GM18526 (cell line): ENCODE results near the gene PLEKHA3.

Experiments
- POLR2A ChIP-seq: IDR thresholded peaks from 3 replicates; pipeline ENCODE4 v1.6.1; 2011; ENCODE audit not compliant: insufficient read length; ENCODE audit errors: extremely low read depth

PLEKHA3 gene

DNA sequence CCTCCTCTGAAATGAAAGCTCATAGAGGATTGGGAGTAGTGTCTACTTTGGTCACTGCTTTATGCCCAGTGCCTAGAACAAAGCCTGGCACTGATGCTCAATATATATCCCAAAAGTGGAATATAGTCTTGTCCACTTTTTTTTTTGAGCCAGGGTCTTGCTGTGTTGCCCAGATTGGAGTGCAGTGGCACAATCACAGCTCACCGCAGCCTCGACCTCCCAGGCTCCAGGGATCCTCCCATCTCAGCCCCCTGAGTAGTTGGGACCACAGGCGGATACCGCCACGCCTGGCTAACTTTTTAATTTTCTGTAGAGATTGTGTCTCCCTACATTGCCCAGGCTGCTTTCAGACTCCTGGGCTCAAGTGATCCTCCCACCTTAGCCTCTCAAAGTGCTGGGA, 5.7 kb upstream of the PLEKHA3 start:
- no peak for TF ChIP-seq POLR2A

DNA sequence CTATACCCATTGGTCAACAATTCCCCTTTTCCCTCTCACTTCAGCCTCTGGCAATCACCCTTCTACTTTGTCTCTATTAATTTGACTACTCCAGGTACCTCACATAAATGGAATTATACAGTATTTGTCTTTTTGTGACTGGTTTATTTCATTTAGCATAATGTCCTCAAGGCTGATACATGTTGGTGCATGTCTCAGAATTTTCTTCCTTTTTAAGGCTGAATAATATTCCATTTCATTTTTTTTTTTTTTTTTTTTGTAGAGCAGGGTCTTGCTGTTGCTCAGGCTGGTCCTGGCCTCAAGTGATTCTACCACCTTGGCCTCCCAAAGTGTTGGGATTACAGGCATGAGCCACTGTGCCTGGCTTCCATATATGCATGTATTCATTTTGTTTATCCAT, 3.8 kb upstream of the PLEKHA3 start:
- no peak for TF ChIP-seq POLR2A

DNA sequence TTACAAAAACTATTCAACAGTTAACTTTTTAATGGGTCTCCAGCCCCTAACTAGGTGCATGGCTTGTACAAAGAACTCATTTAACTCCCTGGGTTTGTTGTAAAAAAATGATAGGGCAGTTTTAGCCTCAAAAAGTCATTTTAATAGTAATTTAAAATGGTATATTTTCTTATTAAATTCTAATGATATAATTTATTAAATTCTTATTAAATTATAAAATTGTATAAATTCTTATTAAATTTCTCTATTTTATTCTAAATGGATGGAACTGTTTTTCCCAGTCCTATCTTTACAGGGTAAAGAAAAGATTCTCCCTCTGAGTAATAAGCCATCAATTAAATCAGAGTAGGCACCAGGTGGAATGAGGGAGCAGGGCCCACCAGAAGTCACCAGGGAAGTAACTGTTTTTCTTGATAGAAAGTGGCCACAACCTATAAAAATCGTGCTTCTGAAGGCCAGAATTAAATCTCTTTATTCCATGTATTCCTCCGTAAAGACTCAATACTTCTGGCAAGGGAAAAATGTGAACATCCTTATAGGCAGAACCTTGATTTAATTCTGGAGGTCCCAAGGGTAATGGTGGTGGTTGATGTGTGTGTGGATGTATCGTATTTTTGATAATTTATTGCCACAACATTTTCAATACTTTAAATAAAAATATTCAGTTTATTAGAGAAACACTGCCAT, 2.7 kb upstream of the PLEKHA3 start:
- no peak for TF ChIP-seq POLR2A

DNA sequence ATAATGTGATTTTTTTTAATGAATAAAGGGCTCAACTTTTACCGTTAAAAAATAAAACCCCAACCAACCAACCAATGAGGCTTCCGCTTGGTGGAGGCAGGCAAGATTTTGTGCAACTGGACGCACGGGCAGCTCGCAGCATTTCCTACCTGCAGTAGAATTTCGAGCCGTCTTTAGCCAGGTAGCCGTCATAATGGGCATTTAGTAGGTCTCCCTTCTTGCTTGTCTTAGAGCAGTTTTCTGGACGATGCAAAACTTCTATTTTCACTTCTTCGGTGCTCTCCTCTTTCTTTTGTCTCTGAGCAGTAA, 2.2 kb upstream of the PLEKHA3 start:
- no peak for TF ChIP-seq POLR2A

DNA sequence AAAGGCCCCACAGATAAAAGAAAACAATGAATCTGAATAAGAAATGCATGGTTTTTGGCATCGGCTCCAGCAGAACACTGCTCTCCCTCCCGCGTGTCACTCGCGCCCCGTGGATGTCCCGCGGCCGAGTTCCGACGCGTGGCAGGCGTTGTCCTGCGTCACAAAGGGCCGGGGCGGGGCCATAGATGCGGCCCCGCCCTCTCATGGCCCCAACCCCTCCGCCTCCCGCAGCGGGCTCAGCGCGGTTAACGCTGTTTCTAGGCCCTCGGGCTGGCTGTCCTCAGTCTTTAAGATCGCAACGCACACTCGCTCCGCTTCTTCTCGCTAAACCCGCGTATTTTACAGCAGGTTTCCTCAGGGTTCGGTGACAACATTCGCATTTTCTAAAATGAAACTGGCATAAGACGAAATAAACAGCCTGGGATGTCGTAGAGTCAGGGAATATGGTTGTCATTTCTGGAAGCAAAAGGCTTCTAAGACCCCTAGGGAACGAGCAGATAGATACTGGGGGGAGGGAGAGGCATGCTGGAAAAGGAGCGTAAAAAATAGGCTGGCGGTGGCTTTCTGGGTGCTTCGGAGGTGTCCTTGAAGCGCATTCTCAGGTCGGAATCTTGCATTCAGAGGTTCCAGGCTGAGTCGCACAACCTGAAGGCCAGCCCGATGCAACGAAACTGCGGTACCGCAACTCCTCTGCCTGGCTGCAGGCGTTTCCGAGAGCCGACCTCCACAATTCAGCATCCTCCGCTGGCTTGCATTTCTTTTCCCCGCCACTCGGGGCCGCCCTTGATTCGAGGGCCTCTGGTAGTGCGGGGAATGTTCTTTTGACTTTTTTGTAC, 1.6 kb upstream of the PLEKHA3 start, which contains the start of gene FKBP7:
Gene FKBP7, minus strand, starts transcription at position 162 of the 836 bp plus-strand sequence. Its CDS starts 101 bp downstream, at position 61.
- TF ChIP-seq POLR2A = peak; percentile 64

DNA sequence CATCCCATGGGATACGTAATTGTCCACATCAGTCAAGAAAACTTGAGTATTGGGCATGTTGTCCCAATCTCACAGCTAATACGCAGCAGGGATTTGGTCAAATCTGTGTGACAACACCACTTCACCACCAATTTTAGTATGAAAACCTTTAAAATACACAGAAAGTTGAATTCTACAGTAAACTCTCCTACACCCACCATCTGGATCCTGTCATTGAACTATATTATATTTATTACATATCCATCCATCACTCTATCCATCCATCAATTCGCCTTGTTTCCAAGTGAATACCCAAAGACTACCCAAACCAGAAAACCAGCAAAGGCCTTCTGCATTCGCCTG, 1.0 kb upstream of the PLEKHA3 start:
- no peak for TF ChIP-seq POLR2A

DNA sequence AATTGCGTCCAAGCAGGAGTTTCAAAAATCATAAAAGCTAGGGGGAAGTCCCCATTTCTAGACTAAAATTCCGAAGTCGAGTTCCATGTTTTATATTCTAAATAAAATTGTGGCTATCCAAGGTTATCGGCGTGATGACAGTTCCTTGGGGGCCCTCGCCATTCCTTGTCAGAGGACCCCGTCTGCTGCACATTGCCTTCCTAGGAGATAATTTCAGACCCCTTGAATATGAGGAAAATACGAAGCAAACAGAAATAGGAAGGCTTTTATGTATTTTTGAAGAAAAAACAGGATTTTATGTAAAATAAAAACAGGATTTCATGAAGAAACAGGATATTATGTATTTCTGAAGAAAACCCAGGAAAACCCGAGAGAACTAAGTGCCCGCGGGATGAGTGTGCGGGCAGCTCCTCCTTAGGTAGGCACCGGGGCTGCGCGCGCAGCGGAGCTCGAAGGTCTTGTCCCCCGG, 465 bp upstream of the PLEKHA3 start:
- no peak for TF ChIP-seq POLR2A

DNA sequence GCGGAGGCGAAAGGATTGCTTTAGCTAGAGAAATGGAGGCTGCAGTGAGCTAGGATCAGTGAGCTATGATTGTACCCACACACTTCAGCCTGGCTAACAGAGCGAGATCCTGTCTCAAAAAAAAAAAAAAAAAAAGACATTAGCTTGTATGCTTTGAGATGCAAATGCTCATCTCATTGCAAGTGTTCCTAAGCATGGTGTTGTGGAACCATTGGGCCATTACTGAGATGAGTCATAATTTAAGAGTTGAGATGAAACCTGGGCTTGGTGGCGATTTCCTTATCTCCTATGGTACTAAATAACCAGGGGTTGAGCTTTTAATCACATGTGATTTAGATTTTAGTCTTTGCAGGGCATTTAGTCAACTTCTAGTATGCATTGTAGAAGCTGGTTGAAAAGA, 2.2 kb downstream of the PLEKHA3 start:
- no peak for TF ChIP-seq POLR2A

DNA sequence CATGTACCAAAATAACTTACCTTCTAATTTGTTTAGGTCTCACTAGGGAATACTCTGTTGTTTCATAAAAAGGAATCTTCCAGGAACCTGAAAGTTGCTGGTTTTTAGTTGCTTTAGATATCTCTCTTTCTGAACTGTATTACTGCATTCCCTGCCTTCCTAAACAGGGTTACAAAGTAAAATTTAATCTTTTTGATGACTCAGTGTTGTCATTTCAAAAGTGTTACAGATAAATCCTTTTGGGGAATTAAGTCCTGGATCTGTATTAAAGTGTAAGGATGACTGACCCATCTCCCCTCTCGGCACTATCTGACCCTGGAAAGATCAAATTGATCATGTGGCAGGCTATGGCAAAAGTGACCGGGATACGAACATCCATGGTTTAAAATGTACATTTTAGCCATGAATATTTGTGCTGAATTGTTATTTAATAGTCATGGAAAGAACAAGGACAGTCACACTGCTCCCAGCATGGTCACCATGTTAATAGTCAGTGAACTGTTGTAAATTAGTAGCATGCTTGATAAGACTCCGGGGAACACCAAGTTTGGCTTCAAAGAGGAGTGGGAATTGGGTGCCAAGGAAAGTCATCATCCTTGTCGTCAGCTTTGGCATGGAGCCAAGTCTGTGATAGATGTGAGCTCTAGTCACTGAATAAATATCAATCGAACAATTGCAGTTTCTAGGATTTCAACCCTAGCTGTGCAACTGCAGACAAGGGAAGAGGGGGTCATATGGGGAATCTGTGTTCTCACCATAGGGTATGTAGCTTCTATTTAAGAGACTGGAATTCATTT, 4.2 kb downstream of the PLEKHA3 start:
- no peak for TF ChIP-seq POLR2A

DNA sequence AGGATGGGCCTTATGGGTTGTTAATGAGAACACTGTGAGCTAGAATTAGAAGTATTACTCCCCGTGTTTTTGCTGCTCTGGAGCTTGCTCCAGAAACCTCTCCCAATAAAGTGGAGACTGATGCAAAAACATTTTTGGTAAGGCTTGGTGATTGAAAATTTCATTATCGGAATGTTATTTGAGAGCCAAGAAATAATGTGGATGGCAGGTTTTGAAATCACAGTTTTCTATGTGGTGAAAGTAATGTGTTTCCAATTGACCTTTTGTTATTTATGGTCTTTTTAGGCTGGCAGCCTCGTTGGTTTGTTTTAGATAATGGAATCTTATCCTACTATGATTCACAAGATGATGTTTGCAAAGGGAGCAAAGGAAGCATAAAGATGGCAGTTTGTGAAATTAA, 5.1 kb downstream of the PLEKHA3 start:
- TF ChIP-seq POLR2A = no peak

DNA sequence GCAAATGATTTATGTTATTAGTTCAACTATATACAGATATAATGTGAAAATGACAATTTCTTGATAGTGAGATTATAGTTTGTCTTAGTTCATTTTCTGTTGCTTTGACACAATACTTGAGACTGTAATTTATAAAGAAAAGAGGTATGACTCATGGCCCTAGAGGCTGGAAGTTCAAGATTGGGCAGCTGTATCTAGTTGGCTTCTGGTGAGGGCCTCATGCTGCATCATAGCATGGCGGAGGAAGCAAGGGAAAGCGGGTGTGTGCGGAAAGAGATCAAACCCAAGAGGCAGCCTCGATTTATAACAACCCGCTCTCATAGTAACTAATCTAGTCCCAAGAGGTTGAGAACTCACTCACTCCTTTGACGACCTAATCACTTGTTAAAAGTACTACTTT, 11.4 kb downstream of the PLEKHA3 start:
- no peak for TF ChIP-seq POLR2A

DNA sequence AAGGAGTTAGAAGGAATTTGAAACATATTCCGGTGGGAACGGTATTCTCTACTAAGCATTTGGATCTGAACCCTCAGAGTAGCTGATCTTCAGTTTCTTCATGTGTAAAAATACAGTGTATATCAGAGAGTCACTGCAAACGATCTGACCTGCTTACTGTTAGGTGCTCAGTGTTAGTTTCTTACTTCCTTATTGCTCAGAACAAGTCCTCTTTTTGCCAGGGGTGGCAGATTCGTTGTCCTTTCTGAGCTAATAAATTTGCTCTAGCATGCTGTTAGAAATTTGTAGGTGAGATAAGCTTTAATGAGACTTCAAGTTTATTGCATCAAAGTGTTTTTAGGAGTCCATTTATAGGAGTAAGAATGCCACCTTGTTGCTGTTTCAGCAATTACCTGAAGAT, 15.8 kb downstream of the PLEKHA3 start:
- no peak for TF ChIP-seq POLR2A

DNA sequence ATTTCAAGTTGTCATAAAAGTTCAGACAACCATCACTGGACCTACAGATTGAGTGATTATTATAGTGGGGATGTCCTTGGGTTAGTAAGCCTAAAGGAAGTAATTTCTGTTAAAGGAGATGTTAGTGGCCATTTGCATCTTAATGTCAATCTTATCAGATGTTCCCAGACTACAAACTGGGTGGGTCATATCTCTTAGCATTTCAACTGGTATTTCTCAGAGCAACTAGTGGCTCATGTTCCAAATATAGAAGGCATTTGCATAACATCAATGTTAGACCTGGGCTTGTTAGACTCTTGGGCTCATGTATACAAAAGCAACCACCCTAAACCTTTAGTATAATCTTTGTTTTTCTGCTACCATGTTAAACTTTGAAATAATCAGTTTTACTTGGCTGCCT, 17.9 kb downstream of the PLEKHA3 start:
- no peak for TF ChIP-seq POLR2A

DNA sequence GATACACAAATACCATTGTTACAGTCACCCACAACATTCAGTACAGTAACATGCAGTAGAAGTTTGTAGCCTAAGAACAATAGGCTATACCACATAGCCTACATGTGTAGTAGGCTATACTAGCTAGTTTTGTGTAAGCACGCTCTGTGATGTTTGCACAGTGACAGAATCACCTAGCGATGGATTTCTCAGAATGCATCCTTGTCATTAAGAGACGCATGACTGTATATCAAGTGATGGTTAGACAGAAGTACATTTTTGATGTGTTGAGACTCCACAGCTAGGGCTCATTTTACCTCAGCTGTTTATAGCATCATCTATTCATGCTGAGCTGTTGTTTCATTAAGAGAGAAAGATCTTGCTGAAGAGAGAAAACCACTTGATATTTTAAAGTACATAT, 19.4 kb downstream of the PLEKHA3 start:
- no peak for TF ChIP-seq POLR2A

DNA sequence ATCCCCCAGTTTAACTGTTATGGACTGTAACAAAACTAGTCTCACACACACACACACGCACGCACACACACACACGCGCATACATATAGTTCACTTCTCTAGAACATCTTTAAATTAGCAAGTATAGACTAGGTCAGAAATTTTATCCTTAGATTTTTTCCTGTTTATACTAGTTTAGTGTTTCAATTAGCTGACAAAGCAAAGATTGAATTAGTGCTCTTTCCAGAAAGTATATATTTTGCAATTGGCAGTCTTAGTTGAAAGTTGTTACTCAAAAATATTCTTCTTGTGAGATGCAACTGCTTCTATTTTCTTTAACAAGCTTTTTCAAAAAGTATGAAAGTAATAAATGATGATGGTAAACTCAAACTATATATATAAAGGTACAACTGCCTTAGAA, 22.5 kb downstream of the PLEKHA3 start:
- TF ChIP-seq POLR2A = no peak

DNA sequence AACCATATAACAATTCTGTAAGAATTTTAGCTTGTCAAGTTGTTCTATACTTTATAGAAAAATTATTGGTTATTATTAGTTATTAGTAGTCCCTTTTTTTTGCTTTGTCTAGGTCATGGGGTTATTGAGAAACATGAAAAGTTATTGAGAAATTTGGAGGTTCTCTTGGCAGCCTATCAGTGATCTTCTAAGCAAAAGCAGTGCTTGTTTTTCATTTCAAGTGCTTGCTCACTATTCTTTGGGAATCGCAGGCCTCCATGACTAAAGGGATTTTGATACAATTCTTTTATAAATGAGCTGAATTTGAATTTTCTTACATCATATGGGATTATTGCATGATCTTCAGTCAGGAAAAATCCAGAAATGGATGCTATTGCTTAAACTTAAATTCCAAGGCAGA, 25.8 kb downstream of the PLEKHA3 start:
- no peak for TF ChIP-seq POLR2A
